Suprapubic skin (tissue), 4 donors: Measurements from ENCODE around the gene EVI5L.

ENCODE experiments used
- POLR2A ChIP-seq, 2 donors: fragments of 450-650 bp; IDR thresholded peaks; one replicate each; pipeline ENCODE4 v1.6.1; 2017; ENCODE audit warnings: antibody characterized with exemption in 2 of 2, mild to moderate bottlenecking in 2 of 2, moderate library complexity in 2 of 2
- POLR2AphosphoS5 ChIP-seq, 3 donors: sonication (generic); formaldehyde crosslinking; IDR thresholded peaks; one replicate each; pipeline ENCODE4 v1.6.1; 2017; ENCODE audit warnings: antibody characterized with exemption in 3 of 3

DNA sequence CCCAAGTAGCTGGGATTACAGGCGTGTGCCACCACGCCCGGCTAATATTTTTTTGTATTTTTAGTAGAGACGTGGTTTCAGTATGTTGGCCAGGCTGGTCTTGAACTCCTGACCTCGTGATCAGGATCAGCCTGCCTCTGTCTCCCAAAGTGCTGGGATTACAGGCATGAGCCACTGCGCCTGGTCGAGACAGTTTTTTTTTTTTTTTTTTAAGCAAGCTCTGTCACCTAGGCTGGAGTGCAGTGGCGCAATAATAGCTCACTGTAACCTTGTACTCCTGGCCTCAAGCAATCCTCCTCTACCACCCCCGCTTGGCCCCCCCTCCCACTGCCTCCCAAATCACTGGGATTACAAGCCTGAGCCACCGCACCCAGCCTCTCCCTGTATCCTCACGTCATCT lies 67.3 kb downstream of the EVI5L start:
- TF ChIP-seq POLR2AphosphoS5 (IDR thresholded peaks at IDR 0.05) (no peak), POLR2A (IDR thresholded peaks at IDR 0.05) (no peak)
